D721Med (cell line): ENCODE data around the gene NUP210.

Experiments
- DNase-seq: peaks from one replicate; pipeline ENCODE4 v3.0.0; 2011; ENCODE audit warnings: low spot score; ENCODE audit not compliant: insufficient read length
- FAIRE-seq: peaks from 2 replicates; lab custom pipeline; 2011; peaks lifted over from hg19 to GRCh38; lab: Jason Lieb, UNC
- TF ChIP-seq, protein P1 (sequence below): IDR thresholded peaks from 2 replicates; pipeline ENCODE4 v1.5.1; 2012; ENCODE audit warnings: mild to moderate bottlenecking, control low read depth; ENCODE audit not compliant: insufficient read depth; ENCODE audit errors: missing control alignments

The NUP210 gene

DNA sequence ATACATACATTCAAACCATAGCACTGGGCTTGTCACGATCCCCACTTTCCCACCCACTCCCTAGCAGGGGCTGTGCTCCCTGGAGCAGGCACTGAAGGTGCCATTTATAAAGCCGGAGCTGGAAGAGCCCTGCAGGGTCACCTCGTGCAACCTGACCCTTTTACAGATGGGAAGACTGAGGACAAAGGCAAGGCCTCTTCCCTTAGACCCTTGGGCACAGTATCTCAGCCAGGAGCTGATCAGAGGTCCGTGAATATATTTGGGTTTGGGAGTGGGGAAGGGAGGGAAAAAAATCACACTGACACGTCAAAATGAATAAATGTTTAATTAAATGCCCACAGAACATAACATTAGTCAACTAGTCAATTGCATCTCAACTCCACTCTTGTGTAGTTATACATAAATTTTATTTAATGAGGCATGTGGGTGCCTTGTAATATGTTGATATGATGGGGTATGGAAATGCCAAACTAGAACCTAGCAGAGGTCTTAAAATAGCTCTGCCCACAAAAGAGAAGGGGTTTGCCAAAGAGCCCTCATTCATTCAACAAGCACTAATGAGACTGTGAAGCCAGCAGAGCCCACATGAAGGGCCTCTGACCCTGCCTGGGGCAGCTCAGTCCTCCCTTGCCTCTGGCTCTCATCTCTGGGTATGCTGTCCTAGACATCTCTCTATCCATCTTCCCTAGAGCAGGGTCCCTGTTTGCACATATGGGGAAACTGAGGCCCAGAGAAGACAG lies 119.4 kb downstream of the NUP210 start:
- TF ChIP-seq, protein P1, sequence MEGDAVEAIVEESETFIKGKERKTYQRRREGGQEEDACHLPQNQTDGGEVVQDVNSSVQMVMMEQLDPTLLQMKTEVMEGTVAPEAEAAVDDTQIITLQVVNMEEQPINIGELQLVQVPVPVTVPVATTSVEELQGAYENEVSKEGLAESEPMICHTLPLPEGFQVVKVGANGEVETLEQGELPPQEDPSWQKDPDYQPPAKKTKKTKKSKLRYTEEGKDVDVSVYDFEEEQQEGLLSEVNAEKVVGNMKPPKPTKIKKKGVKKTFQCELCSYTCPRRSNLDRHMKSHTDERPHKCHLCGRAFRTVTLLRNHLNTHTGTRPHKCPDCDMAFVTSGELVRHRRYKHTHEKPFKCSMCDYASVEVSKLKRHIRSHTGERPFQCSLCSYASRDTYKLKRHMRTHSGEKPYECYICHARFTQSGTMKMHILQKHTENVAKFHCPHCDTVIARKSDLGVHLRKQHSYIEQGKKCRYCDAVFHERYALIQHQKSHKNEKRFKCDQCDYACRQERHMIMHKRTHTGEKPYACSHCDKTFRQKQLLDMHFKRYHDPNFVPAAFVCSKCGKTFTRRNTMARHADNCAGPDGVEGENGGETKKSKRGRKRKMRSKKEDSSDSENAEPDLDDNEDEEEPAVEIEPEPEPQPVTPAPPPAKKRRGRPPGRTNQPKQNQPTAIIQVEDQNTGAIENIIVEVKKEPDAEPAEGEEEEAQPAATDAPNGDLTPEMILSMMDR, result no peak

DNA sequence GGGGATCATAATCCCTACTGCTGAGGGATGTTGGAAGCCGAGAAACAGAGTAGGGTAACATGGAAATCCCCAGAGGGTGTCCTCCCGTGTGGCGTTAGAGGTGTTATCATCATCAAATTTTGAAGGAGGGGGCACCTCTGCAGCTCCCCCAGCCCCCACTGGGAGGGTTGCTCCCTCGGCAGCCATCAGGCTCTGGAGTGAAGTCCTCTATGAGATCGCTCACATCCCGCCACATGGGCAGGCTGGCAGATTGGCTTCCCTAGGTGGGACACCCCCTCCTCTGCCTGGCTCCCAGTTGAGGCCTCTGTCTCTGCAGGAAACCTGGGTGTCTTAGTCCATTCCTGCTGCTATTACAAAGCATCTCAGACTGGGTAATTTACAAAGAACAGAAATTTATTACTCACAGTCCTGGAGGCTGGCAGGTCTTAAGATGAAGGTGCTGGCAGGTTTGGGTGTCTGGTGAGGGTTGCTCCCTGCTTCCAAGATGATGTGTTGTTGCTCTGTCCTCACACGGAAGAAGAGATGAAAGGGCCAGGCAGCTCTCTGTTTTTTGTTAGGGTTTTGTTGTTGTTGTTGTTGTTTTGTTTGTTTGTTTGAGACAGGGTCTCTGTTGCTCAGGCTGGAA lies 120.5 kb downstream of the NUP210 start:
- TF ChIP-seq, protein P1, result no peak
- DNase-seq (no peak), FAIRE-seq (no peak)

More for the DNA sequence above, 119.4 kb downstream of the NUP210 start:
- FAIRE-seq (no peak), DNase-seq (no peak)

DNA sequence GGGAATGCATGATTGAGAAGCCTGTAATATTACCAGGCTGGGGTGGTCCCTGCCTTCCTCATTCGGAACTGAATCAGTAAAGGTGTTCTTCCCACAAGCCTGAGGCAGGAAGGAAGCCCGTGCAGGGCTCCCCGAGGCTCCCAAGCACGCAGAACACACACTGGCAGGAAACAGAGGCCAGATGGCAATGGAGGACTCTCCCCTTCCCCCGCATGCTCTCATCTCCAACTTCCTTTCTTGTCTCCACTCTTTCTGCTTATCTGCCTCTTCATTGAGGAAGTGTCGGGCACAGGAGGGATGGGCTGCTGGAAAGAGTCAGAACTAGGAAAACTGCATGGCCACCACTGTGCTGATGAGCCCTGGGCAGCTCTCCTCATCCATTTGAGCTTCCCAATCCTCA lies 123.5 kb downstream of the NUP210 start:
- TF ChIP-seq, protein P1, result no peak
- DNase-seq (no peak), FAIRE-seq (no peak)

DNA sequence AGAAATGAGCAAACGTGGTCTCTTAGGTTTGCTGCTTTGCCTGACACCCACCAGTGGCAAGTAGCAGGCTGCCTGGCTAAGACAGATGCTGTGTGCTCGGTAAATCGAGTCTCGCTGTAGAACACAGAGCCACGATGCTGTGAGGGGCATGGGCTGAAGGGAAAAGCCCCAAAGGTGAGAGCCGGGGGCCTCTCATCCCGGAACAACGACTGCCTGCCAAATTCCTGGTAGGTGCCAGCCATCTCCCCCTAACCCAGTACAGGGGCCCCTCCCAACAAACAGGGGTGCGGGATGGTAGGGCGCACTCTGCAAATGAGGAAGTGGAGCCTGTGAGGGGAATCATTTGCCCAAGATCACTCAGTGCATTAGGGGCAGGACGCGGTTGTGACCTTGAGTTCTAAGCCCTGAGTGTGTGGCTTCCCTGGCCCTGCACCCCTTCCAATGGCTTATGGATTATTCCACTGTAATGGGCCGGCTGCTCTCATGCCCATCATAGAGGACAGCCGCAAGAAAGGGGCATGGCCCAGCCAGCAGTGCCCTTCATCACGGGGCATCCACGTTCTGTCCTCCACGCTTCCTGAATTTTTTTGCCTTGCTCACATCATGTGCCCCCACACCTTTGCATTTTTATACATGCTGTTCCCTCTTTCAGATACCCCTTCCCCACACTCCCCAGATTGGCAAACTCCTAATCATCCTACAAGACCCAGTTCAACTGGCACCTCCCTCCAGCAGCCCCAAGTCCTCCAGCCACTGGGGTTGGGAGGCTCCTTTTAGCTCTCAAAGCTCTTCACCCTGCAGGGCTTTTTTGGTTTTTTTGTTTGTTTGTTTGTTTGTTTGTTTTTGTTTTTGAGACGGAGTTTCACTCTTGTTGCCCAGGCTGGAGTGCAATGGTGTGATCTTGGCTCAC lies 125.4 kb downstream of the NUP210 start:
- DNase-seq (no peak), FAIRE-seq (no peak)
- TF ChIP-seq, protein P1, result no peak

DNA sequence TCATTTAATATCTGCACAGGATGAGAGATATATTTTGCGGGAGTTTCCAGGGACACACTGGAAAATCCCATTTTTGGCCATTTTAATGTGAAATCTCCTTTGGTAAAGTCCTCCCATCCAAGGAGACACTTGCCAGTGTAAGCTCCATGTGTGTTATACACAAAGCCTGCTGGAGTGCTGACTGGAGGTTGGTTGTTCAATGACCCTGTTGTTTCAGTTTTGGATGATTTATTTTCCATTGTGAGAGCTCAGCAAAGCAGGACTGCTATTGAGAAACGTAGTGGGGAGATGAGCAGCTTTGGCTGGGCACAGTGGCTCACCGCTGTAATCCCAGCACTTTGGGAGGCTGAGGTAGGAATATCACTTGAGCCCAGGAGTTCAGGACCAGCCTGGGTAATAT lies 127.7 kb downstream of the NUP210 start:
- TF ChIP-seq, protein P1, result no peak
- no peak for FAIRE-seq
- DNase-seq, result no peak

DNA sequence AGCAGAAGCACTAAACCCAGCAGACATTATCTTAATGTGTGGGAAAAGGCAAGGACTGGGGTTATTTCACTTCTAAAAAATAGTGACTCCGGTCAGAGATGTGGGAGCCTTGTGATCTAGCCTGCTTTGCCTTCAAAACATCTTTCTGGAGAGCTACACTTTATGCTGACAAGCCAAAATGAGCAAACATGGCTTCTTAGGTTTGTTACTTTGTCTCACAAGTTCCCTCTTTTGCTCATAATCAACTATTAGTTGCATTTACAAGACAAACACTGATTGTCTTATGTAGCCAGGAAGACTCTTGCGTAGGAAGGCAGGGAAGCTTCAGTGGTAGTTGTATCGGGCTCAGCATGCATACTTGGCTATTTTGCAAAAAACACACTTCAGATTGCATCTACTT lies 129.2 kb downstream of the NUP210 start:
- FAIRE-seq, result no peak
- TF ChIP-seq, protein P1, result no peak
- no peak for DNase-seq
